ENCODE measurements around the gene CASS4.

The CASS4 gene

DNA sequence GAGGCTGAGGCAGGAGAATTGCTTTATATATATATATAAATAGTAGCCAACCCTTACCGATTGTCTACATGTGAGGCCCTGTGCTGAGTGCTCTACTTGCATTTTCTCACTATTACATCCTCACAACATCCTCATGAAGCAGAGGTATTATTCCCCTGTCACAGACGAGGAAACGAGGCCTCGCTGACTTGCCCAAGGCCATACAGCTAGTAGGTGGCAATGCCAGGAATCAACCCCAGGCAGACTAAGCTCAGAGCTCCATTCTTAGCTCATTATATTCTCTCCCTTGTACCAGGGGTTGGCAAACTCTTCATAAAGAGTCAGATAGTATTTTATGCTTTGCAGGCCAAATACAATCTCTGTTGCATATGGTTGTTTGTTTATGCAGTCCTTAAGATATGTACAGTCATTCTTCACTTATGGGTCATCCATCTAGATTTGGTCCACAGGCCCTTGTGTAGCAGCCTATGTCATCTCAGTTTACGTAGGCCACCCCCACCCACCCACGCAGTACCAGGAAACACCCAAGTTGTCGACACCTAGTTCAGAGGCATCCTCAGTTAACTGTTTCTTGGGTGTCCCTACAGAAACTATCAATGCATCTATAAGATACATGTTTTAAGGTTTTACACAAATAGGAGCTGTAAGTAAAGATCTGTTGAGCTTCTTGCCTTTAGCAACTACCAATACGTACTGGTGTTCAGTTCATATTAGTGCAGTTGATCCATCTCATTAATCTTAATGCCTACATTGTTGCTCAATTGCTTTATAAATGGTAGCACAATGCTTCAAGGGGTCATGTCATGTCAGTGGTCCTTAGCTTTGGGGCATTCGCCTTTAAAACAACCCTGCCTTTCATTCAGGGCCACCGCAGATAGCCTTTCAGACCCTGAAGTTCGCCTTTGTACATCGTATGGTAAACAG is 3.0 kb downstream of the CASS4 start:
- H3K27ac ChIP-seq, result peak overlapping the region; percentile 97
- no peaks in the 10 kb centered on the region for H3K9me3 ChIP-seq
- H3K27me3 ChIP-seq, result no peaks in the 10 kb centered on the region
- TF ChIP-seq, protein P1, sequence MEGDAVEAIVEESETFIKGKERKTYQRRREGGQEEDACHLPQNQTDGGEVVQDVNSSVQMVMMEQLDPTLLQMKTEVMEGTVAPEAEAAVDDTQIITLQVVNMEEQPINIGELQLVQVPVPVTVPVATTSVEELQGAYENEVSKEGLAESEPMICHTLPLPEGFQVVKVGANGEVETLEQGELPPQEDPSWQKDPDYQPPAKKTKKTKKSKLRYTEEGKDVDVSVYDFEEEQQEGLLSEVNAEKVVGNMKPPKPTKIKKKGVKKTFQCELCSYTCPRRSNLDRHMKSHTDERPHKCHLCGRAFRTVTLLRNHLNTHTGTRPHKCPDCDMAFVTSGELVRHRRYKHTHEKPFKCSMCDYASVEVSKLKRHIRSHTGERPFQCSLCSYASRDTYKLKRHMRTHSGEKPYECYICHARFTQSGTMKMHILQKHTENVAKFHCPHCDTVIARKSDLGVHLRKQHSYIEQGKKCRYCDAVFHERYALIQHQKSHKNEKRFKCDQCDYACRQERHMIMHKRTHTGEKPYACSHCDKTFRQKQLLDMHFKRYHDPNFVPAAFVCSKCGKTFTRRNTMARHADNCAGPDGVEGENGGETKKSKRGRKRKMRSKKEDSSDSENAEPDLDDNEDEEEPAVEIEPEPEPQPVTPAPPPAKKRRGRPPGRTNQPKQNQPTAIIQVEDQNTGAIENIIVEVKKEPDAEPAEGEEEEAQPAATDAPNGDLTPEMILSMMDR (IDR thresholded peaks at IDR 0.05), result no peak
- H3K4me3 ChIP-seq (ENCODE audit: low read depth in 1 of 2, low read length in 1 of 2), result peak overlapping the region in 1 of 2 experiments; percentile 81
- peaks cover 20% of the 10 kb centered on the region for H3K36me3 ChIP-seq
- peaks cover 96 to 98% of the 10 kb centered on the region in 2 experiments for H3K4me1 ChIP-seq (ENCODE audit: control insufficient read depth in 1 of 2, insufficient read depth in 1 of 2, low read depth in 1 of 2, low read length in 1 of 2)

DNA sequence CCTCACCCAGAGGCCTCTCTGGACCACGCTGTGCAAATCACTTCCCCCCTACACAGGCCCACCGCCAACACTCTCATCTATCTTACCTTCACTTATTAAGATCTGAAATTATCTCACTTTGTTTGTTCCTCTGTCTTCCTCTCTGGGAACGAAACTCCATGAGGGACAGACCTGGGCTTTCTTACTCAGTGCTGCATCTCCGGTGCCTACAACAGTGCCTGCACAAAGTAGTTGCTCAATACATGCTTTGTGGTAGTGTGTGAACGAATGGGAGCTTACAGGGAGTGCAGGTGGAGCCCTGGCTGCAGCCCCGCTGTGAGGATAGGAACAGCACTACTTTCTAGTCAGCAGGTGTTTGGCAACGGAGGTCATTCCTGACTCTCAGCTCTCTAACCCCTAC is 5.3 kb downstream of the CASS4 start:
- H3K4me1 ChIP-seq (ENCODE audit: control insufficient read depth in 1 of 2, insufficient read depth in 1 of 2, low read depth in 1 of 2, low read length in 1 of 2), result peaks cover 97 to 98% of the 10 kb centered on the region in 2 experiments
- H3K36me3 ChIP-seq, result peaks cover 33% of the 10 kb centered on the region
- TF ChIP-seq, protein P1 (IDR thresholded peaks at IDR 0.05), result no peak
- H3K9me3 ChIP-seq, result no peaks in the 10 kb centered on the region
- H3K27ac ChIP-seq, result peak overlapping the region; percentile 97
- H3K4me3 ChIP-seq (ENCODE audit: low read depth in 1 of 2, low read length in 1 of 2), result peak overlapping the region; percentile 42 to 55
- H3K27me3 ChIP-seq, result no peaks in the 10 kb centered on the region

DNA sequence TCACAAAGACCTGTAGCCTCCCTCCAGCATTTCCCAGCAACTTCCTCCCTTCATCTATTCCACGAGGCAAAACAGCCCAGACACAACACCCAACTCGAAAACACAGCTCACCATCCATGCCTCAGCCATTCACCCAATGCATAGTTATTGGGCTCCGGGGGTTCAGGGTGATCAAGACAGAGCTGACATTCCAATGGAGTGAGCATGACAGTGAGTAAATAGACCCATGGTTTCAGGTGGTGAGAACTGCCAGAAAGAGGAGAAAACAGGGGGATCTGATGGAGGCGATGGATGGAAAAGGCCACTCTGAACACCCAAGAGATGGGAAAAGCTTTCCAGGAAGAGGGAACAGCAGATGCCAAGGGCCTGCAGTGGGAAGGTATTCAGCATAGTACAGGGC is 5.9 kb downstream of the CASS4 start:
- Histone ChIP-seq H3K4me1 (ENCODE audit: control insufficient read depth in 1 of 2, insufficient read depth in 1 of 2, low read depth in 1 of 2, low read length in 1 of 2) (peaks cover 98% of the 10 kb centered on the region in 2 experiments), H3K27ac (peak overlapping the region; percentile 97), H3K4me3 (ENCODE audit: low read depth in 1 of 2, low read length in 1 of 2) (peak overlapping the region; percentile 42 to 55)

DNA sequence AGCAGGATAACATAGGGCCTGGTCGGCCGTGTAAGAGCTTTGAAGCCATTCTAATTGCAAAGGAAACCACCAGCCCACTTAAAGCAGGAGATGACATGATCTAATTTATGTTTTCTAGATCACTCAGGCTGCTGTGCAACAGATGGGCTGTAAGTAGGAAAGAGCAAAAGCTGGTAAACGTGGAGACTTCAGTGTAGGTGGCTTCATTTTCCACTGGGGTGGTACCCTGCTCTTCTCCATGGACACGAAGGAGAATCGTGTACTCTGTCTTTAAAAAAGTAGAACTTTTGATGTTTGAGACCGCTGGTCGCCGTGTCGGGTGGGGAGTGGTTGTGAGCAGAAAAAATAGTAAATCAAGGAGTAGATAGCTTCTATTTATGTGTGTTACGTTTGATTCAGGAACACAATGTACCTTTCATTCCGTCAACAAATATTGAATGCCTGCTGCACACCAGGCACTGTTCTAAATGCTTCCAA is 6.4 kb downstream of the CASS4 start:
- Histone ChIP-seq H3K27me3 (no peaks in the 10 kb centered on the region), H3K4me3 (ENCODE audit: low read depth in 1 of 2, low read length in 1 of 2) (peak overlapping the region; percentile 42 to 55), H3K4me1 (ENCODE audit: control insufficient read depth in 1 of 2, insufficient read depth in 1 of 2, low read depth in 1 of 2, low read length in 1 of 2) (peaks cover 98 to 99% of the 10 kb centered on the region in 2 experiments), H3K36me3 (peaks cover 33% of the 10 kb centered on the region), H3K27ac (peak overlapping the region; percentile 97), H3K9me3 (no peaks in the 10 kb centered on the region)
- TF ChIP-seq, protein P1 (IDR thresholded peaks at IDR 0.05), result no peak

More for the DNA sequence above, 5.9 kb downstream of the CASS4 start:
- Histone ChIP-seq H3K36me3 (peaks cover 33% of the 10 kb centered on the region), H3K9me3 (no peaks in the 10 kb centered on the region), H3K27me3 (no peaks in the 10 kb centered on the region)
- TF ChIP-seq, protein P1 (IDR thresholded peaks at IDR 0.05), result no peak

DNA sequence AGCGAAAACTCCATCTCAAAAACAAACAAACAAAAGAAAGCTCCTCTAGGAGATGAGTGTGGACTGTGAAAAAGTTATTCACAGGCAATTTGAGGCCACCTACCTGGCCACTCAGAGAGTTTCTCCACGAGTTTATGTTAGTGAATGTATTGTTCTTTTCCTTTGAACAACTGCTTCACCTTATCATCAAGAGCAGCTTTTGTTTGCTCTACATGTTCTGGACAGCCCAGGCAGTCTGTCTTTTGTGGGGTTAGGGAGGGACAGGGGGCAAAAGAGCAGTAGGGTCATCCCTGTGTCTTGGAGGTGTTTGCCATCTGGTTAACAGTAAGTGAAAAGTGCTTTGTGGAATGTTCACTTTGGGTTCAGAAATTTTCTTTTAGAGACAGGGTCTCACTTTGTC is 8.0 kb downstream of the CASS4 start:
- Histone ChIP-seq H3K4me3 (ENCODE audit: low read depth in 1 of 2, low read length in 1 of 2) (peak overlapping the region in 1 of 2 experiments; percentile 55), H3K27ac (peak overlapping the region; percentile 97), H3K9me3 (no peaks in the 10 kb centered on the region), H3K4me1 (ENCODE audit: control insufficient read depth in 1 of 2, insufficient read depth in 1 of 2, low read depth in 1 of 2, low read length in 1 of 2) (peaks cover 98 to 99% of the 10 kb centered on the region in 2 experiments), H3K36me3 (peaks cover 27% of the 10 kb centered on the region), H3K27me3 (no peaks in the 10 kb centered on the region)
- TF ChIP-seq, protein P1 (IDR thresholded peaks at IDR 0.05), result no peak
